ENCODE measurements around the gene FERMT3.

The FERMT3 gene

DNA sequence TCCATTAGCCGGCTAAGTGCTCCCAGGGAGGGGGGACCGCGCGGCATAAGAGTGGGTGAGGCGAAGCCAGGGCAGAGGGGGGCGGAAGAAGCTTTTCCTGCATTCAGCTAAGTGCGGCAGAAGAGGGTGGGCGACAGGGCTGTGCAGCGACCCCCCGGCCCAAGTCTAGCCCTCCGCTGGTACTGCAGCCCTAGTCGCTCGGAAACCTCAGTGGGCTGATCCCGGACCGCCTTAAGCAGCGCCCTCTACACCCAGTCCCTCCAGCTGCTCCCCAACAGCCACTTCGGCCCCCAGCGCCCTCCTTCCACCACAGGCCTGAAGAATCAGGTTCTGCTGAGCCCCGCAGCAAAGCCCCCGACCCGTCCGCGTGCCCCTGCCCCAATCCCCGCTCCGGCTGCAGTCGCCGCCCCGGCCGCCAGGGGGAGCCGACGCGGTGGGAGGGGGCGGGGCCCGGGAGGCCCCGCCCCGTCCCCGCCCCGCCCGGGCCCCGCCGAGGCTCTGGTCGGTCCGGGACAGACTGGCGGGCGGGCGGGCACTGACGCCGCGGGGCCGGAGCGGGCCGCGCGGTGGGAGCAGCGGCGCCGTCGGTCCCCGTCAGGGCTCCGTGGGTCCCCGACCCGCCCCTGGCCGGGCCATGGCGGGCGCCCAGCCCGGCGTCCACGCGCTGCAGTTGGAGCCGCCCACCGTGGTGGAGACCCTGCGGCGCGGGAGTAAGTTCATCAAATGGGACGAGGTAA, 44.7 kb downstream of the FERMT3 start, which contains the start of gene PLCB3:
PLCB3 (plus strand) TSS at position 515 of the 737 bp plus-strand sequence; CDS start at position 635, 120 bp downstream.
- ChIA-PET CTCF (interaction anchor here (0.7 to 4.6 kb wide), 23 partner anchors 10 to 81 kb away, joined by 3 to 134 read pairs (median 4); partner anchors contain the start of genes BAD, CATSPERZ, ESRRA and FERMT3), POLR2A (interaction anchor here (1.3 kb wide), 1 partner anchor 20 kb away, joined by 4 read pairs; no protein-coding TSS in a partner anchor)
- TF ChIP-seq, protein P1, sequence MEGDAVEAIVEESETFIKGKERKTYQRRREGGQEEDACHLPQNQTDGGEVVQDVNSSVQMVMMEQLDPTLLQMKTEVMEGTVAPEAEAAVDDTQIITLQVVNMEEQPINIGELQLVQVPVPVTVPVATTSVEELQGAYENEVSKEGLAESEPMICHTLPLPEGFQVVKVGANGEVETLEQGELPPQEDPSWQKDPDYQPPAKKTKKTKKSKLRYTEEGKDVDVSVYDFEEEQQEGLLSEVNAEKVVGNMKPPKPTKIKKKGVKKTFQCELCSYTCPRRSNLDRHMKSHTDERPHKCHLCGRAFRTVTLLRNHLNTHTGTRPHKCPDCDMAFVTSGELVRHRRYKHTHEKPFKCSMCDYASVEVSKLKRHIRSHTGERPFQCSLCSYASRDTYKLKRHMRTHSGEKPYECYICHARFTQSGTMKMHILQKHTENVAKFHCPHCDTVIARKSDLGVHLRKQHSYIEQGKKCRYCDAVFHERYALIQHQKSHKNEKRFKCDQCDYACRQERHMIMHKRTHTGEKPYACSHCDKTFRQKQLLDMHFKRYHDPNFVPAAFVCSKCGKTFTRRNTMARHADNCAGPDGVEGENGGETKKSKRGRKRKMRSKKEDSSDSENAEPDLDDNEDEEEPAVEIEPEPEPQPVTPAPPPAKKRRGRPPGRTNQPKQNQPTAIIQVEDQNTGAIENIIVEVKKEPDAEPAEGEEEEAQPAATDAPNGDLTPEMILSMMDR (IDR thresholded peaks at IDR 0.05; ENCODE audit: control extremely low read depth, extremely low read depth, low read depth, missing control alignments): peak; percentile 72
- DNase-seq (ENCODE audit: extremely low spot score): peak; percentile 91

DNA sequence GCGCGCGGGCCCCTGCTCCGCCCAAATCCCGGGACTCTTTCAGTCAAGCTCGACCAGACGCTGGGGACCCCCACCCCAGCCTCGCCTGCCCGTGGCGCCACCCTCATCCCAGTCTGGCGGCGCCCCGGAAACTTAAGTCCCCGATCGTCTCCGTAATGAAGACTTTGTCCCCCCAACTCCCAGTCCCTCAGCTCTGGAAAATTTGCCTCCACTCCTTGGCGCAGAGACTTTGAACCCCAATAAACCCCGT, 45.2 kb downstream of the FERMT3 start:
- CTCF ChIA-PET: interaction anchor here (0.8 to 4.6 kb wide), 15 partner anchors 11 to 64 kb away, joined by 3 to 134 read pairs (median 4); partner anchors contain the start of genes BAD, CATSPERZ, FERMT3 and FKBP2
- POLR2A ChIA-PET: interaction anchor here (1.3 kb wide), 1 partner anchor 20 kb away, joined by 4 read pairs; no protein-coding TSS in a partner anchor
- TF ChIP-seq, protein P1 (IDR thresholded peaks at IDR 0.05; ENCODE audit: control extremely low read depth, extremely low read depth, low read depth, missing control alignments): no peak
- no peak for DNase-seq (ENCODE audit: extremely low spot score)

DNA sequence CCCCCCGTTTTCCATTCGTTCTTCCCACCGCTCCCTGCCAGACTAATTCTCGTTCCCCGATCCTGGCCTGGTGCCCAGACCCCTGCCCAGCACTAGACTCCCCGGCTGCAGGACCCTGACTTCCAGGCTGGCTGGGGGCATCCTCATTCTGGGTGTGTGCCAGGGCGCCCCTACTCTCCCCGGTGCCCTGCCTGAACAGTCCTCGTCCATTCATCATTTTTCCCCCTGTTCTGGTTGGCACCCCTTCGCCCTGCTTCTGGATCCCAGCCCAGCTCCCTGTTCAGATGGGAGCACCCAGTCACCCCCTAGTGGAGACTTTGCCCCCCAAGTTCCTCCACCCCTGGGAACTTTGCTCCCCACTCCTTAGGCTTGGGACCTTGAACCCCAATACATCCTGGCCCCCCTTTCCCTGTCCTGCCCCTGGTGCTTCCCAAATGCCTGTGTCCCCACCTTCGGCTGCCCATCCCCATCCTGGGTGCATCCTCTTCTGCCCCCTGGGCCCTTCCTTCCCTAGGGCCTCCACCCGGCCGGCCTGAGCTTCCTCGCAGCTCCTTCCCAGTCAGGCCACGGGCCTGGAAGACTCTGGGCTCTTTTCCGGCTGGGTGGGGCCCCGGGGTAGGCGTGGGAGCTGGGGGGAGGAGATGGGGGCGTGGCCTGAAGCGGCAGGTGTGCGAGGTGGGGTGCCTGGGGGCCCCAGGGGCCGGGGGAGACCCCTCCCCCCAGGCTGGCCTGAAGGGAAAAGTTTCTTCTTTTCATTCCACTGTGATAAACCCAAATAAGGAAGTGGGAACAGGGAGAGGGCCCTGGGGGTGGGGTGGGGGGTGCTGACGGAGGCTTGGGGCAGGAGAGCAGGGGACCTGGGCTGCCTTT, 45.7 kb downstream of the FERMT3 start:
- peak; percentile 50 for DNase-seq (ENCODE audit: extremely low spot score)
- ChIA-PET POLR2A (interaction anchor here (0.9 to 1.3 kb wide), 2 partner anchors 11 to 19 kb away, joined by 3 to 4 read pairs; no protein-coding TSS in a partner anchor), CTCF (interaction anchor here (0.8 to 4.6 kb wide), 15 partner anchors 8 to 65 kb away, joined by 3 to 134 read pairs (median 4); partner anchors contain the start of genes BAD, CATSPERZ, FERMT3 and FKBP2)
- TF ChIP-seq, protein P1 (IDR thresholded peaks at IDR 0.05; ENCODE audit: control extremely low read depth, extremely low read depth, low read depth, missing control alignments): peak; percentile 31

DNA sequence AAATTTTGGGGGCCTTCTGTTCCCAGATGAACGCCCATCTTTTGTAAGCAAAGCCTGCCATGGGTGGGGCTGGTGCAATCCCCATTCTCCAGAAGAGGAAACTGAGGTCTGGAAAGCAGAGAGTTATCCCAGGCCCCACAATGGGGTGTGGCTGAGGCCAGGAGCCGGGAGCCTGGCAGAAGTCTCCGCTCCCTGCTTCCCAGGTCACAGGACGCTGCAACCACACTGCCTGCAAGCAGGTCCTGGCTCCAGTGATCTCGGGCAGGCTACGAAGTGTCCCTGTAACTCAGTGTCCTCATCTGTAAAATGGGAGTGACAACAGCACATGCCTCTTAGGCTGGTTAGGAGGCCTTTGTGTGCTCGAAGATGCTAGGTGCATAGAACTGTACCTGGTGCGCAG, 46.5 kb downstream of the FERMT3 start:
- ChIA-PET POLR2A (no interaction called here), CTCF (interaction anchor here (1.4 to 4.6 kb wide), 6 partner anchors 12 to 51 kb away, joined by 4 to 134 read pairs (median 10); partner anchors contain the start of gene FERMT3)
- TF ChIP-seq, protein P1 (IDR thresholded peaks at IDR 0.05; ENCODE audit: control extremely low read depth, extremely low read depth, low read depth, missing control alignments): no peak
- DNase-seq (ENCODE audit: extremely low spot score): no peak

DNA sequence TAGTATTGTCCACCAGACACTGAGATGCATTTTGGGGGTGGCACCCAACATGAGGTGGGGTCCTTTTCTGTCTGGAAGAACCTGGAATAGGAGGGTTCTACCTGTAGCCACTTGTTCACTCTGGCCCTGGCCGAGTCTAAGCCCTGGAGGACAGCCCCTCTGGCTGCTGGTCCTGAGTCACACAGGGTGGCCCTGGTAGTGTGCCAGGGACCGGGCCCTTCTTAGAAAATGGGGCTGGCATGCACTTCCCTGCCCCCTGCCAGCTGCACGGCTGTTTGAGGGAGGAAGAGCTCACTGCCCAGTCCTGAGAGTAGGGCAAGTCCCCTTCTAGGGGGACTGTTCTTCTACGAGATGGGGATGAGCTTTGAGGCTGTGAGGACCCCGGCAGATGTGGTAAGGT, 47.0 kb downstream of the FERMT3 start:
- DNase-seq (ENCODE audit: extremely low spot score): no peak
- ChIA-PET POLR2A (interaction anchor here (0.6 kb wide), 1 partner anchor 75 kb away, joined by 4 read pairs; no protein-coding TSS in a partner anchor), CTCF (interaction anchor here (1.2 to 3.2 kb wide), 3 partner anchors 10 to 48 kb away, joined by 3 to 11 read pairs (median 4); no protein-coding TSS in a partner anchor)
- TF ChIP-seq, protein P1 (IDR thresholded peaks at IDR 0.05; ENCODE audit: control extremely low read depth, extremely low read depth, low read depth, missing control alignments): no peak

DNA sequence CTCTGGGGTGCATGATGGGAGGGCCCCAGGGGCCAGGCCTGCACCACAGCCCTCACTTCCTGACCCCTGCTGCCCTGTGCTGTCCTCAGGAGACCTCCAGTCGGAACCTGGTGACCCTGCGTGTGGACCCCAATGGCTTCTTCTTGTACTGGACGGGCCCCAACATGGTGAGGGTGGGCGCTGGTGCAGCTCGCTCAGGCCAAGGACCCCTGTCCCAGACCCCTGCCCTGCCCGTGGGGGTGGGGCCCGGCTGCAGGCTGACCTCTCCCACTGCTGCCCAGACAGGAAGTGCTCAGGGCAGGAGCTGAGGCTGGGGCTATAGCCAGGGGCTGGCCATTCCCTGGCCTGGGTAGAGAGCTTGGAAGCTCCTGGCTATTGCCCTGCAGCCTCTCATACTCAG, 47.8 kb downstream of the FERMT3 start:
- CTCF ChIA-PET: interaction anchor here (1.2 to 3.2 kb wide), 4 partner anchors 9 to 51 kb away, joined by 3 to 11 read pairs (median 6); partner anchors contain the start of gene ESRRA
- TF ChIP-seq, protein P1 (IDR thresholded peaks at IDR 0.05; ENCODE audit: control extremely low read depth, extremely low read depth, low read depth, missing control alignments): no peak
- POLR2A ChIA-PET: no interaction called here
- no peak for DNase-seq (ENCODE audit: extremely low spot score)
